Measurements from ENCODE around the gene SPINK4.

The SPINK4 gene, protein sequence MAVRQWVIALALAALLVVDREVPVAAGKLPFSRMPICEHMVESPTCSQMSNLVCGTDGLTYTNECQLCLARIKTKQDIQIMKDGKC

GRCh38 chr9:33239921-33240320 lies at the start of gene SPINK4:
SPINK4 (plus strand) TSS chr9:33240167; CDS start chr9:33240209, 42 bp downstream.
- DNase-seq (ENCODE audit: extremely low read depth in 1 of 2, low read depth in 1 of 2): no peak

DNA sequence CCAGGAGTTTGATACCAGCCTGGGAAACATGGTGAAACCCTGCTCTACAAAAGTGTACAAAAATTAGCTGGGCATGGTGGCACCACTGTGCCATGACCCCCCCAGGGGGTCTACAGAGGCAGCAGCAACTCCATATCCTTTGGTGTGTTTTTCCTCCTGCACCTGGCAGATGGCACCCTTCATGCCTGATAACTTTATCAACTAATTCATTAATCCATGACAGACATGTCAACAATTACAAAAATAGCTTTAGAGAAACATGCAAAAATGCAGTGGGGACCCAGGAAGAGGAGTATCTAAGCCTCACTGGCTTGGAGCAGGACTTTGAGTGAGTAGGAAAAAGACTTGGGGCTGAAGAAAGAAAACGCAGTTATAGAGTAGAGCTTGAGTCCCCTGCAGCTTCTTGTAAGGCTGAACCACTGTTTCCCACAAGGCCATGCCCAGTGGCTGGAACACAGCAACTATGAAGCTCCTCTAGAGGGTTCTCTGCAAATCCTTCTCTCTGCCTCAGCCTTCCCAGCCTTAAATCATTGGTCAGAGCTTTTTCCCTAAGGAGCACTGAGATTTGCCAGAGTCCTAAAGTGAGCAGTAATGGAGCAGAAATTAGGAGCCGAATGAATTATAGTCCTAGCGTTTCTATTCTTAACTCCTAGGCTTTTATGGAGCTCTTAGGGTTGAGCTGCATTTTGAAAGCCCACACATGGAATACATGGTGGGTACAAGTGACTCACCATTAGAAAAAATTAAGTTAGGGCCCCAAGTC lies 47.3 kb upstream of the SPINK4 start:
- DNase-seq (ENCODE audit: extremely low read depth in 1 of 2, low read depth in 1 of 2): no peak

GRCh38 chr9:33193818-33194217 lies 46.1 kb upstream of the SPINK4 start:
- DNase-seq (ENCODE audit: extremely low read depth in 1 of 2, low read depth in 1 of 2): no peak

DNA sequence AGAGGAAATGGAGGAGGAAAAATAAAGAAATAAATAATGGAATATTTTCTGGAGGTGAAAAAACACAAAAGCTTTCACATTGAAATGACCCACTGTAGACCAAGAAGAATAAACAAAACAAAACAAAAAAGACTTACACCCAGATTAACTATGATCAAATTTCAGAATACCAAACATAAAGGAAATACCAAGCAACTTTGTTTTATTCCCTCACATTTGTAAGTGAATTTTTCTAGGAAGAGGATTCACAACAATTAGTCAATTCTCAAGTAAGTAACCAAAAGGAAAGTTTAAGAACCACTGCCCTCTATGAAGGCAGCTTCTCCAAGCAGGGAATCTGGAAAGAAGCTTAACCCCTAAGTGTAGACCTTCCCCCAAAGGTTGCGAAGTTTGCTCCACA lies 43.2 kb upstream of the SPINK4 start:
- DNase-seq (ENCODE audit: extremely low read depth in 1 of 2, low read depth in 1 of 2): no peak

DNA sequence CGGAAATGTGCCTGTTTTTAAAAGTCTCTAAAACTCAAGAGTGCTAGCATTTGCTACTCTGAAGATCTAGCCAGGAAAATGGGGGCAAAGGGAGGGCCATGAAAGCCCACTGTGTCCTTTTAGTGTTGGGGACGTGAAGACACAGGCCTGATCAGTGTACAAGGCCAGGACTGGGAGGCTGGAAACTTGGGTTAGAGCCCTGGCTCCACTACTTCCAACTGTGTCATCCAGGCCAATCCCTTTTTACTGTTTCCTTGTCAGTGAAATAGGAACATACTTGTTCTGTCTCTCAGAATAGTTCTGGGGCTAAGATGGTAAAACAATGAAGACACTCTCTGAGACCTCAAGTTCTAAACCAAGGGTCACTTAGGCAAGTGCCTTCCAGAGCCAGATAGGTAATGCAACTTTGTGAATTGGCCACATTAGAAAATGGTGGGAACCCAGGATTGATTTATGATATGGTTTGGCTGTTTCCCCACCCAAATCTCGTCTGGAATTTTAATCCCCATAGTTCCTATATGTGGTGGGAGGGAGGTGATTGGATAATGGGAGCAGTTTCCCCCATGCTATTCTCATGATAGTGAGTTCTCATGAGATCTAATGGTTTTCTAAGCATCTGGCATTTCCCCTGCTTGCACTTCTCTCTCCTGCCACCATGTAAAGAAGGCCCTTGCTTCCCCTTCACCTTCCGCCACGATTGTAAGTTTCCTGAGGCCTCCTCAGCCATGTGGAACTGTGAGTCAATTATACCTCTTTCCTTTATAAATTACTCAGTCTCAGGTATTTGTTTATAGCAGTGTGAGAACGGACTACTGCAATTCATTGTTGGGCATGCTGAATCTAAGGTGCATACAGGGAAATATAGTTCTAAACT lies 42.5 kb upstream of the SPINK4 start:
- DNase-seq (ENCODE audit: extremely low read depth in 1 of 2, low read depth in 1 of 2): no peak

DNA sequence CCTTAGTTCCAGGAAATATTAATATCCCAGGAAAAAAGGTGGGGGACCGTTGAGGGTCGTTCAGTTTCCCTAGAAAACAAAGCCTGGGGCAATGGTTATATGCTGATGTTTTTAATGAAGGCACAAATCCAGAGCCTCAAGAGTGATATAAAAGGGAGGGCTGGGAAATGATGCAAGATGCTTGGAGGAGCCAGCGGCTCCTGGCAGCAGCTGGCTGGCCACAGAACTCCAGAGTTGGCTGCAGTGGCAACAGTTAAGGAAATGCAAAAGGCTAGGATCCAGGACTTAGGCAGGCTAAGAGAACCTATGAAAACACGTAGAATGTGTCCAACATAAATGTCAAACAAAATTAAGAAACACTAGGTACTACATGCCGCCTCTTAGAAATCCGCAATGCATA lies 41.8 kb upstream of the SPINK4 start:
- no peak for DNase-seq (ENCODE audit: extremely low read depth in 1 of 2, low read depth in 1 of 2)

DNA sequence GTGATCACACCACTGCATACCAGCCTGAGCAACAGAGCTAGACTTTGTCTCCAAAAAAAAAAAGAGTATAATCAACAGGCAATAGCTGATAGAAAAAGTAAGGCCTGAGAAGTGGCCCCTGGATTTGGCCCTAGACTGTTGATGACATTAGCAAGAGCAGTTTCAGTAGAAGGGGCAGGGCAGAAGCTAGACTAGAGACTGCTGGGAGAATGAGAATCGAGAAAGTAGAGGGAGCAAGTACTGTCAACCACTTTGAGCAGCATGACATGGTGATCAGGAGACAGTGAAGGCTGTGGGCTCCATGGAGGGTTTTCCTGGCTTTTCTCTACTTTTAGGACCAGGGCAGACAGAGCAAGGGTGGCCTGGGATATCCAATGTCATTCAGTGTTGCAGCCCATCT lies 37.9 kb upstream of the SPINK4 start:
- no peak for DNase-seq (ENCODE audit: extremely low read depth in 1 of 2, low read depth in 1 of 2)

GRCh38 chr9:33202552-33203201 lies 37.3 kb upstream of the SPINK4 start:
- DNase-seq (ENCODE audit: extremely low read depth in 1 of 2, low read depth in 1 of 2): no peak

GRCh38 chr9:33209394-33209793 lies 30.6 kb upstream of the SPINK4 start:
- DNase-seq (ENCODE audit: extremely low read depth in 1 of 2, low read depth in 1 of 2): no peak

DNA sequence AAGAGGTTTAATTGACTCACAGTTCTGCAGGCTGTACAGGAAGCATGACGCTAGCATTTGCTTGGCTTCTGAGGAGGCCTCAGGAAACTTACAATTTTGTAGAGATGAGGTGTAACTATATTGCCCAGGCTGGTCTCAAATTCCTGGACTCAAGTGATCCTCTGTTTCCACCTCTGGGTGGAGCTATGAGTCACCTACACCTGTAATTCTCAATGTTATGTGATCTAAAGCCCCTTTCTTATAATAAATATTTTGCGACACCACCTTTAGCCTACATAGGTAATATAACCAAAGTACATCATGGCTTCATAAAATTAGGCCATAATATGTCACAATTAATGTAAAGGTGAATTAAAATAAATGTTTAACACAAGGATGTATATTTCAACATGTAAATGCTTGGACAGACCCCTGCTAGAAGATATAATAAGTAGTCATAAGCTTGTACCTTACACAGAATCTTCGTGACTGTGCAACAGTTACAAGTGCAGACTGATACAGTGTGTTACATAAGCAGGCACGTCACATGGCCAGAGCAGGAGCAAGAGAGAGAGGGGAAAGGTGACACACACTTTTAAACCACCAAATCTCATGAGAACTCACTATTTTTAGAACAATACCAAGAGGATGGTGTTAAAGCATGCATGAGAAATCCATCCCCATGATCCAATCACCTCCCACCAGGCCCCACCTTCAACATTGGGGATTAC lies 29.8 kb upstream of the SPINK4 start:
- DNase-seq (ENCODE audit: extremely low read depth in 1 of 2, low read depth in 1 of 2): no peak

DNA sequence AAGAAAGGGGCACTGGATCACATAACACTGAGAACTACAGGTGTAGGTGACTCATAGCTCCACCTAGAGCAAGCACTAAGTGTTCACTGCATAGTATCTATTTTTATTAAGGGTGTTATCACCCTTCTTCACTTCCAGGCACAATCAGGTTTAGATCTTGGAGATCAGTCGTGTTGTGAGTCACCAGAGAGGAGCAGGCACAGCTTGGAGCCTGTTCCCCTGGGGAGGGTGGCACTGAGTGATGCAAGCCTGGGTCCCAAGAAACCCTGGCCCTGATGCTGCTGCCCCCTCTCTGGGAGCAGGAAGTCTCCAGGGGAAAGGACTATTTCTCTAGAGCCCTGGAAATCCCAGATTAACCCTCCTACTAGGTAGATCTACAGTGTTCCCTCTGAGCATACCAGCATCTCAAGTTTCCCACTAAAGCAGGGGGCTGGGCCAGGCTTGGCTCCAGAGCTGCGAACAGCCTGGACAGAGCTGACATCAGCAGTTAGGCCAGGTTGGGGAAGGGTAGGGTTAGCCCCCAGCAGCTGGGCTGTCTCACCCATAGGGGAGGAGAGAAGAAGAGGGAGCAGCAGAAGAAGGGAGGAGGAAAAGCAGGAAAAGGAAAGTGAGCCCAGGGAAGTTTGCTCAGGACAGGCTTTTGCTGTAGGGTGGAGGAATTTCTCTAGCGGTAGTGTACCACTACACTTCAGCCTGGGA lies 28.1 kb upstream of the SPINK4 start:
- no peak for DNase-seq (ENCODE audit: extremely low read depth in 1 of 2, low read depth in 1 of 2)

DNA sequence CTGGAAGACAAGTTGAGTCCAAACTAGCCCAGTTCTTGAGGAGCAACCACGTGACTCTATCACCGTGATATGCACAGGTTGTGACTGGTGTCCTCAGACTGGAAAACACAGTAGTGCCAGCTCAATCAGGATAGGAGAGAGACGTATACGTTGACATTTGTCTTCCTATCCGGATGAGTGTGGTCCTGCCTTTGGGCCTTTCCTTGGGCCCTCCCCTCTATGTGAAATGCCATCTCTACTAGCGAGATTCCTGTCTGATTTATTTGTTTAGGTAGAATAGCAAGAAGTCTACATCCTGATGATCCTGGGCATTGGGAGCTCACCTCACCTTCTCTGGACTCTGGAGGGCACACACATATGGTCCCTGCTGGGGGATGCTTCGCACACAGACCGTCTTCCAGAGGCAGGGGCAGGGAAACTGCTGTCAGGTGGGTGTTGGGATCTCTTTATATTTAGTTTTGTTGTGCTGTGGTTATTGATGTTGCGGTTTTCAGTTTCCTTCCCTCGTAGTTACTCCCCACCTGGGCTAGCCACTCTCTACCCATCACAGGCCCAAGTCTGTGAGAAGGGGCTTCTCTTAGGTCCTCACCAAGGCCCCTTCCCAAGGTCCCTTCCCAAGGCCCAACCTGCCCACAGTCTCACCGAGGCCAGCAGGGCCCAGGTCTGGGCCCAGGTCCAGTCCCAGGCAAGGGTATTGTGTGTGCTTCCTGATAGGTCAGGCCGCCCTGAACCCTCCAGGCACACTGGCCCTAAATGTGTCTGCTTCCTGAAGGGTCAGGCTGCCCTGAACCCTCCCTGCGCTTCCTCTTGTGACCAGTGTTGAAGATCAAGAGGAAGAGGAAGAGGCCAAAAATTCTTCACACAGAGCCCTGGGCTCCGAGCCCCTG lies 19.0 kb upstream of the SPINK4 start:
- DNase-seq (ENCODE audit: extremely low read depth in 1 of 2, low read depth in 1 of 2): no peak

GRCh38 chr9:33221568-33221884 lies 18.4 kb upstream of the SPINK4 start:
- DNase-seq (ENCODE audit: extremely low read depth in 1 of 2, low read depth in 1 of 2): no peak

DNA sequence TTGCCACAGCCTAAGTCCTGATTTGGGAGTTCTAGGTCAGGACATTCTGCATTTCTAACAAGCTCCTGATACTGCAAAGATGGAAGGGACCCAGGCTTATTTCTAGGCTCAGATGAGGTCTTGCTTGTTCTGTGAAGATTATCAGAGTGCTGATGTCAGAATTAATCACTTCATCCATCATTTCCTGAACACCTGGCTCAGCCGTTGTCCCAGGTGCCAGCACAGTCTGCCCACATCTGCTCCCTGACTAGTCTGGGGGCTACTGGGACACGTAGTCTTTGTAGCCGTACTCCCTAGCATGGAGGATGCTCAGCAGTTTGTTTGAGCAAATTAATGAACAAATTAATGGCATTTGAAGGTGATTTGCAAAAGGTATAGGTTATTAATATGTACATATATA lies 17.9 kb upstream of the SPINK4 start:
- no peak for DNase-seq (ENCODE audit: extremely low read depth in 1 of 2, low read depth in 1 of 2)

DNA sequence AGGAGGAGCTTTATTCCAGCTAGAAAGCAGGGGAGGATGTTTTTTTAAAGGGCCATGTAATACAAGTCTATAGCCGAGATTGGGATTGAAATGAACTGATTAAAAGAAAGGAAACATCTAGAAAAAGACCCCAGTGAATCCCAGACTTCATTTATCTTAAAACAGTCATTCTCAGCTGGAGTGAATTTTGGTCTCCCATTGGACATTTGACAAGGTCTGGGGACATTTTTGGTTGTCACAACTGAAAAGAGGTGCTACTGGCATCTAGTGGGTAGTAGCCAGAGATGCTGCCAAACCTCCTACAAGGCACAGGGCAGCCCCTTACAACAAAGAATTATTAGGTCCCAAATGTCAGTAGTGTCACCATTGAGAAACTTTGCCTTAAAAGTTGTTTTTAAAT lies 16.3 kb upstream of the SPINK4 start:
- DNase-seq (ENCODE audit: extremely low read depth in 1 of 2, low read depth in 1 of 2): no peak

GRCh38 chr9:33225319-33226147 lies 14.4 kb upstream of the SPINK4 start:
- peak; percentile 37 to 54 for DNase-seq (ENCODE audit: extremely low read depth in 1 of 2, low read depth in 1 of 2)

- DNase-seq (ENCODE audit: extremely low read depth in 1 of 2, low read depth in 1 of 2): no peak
These were observed 13.0 kb upstream of the SPINK4 start for GRCh38 chr9:33227008-33227398.

DNA sequence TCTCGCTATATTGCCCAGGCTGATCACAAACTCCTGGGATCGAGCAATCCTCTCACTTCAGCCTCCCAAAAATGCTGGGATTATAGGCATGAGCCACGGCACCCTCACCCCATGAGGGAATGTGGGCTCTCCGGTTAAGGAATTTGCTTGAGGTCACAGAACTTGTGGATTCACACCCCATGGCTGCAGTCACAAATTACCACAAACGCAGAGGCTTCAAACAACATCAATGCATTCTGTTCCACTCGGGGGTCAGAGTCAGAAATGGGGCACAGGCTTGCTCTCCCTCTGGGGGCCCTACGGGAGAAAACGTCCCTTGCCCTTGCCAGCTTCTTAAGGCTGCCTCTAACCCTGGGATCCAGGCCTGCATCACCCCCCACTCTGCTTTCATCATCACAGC lies 12.2 kb upstream of the SPINK4 start:
- no peak for DNase-seq (ENCODE audit: extremely low read depth in 1 of 2, low read depth in 1 of 2)

GRCh38 chr9:33228606-33229005 lies 11.4 kb upstream of the SPINK4 start:
- DNase-seq (ENCODE audit: extremely low read depth in 1 of 2, low read depth in 1 of 2): no peak

Measured in activated CD8-positive, alpha-beta memory T cell treated with anti-CD3 and anti-CD28 coated beads for 1 hour (primary cell).